ENCODE measurements around the gene TRIM44. TPM values are rescaled to one million over a fixed set of nuclear protein-coding genes. Genes with fewer than 3 reads are reported as not detected.

Gene TRIM44
- total RNA-seq, 1 donor from 2014 or later: 86.6 TPM

GRCh38 chr11:35804451-35805040 is 142.0 kb downstream of the TRIM44 start:
- no peaks in the 10 kb centered on the region for H3K27me3 Mint-ChIP-seq (ENCODE audit: low read depth)
- no peak for DNase-seq (ENCODE audit: low spot score in 2 of 2, unreplicated experiment in 2 of 2)
- peaks cover 3% of the 10 kb centered on the region for H3K4me1 Mint-ChIP-seq
- no peak overlapping the region for H3K4me3 Mint-ChIP-seq
- no peak overlapping the region for H3K27ac Mint-ChIP-seq
- H3K9me3 Mint-ChIP-seq: peaks cover 2% of the 10 kb centered on the region
- TF ChIP-seq CTCF (IDR thresholded peaks at IDR 0.05; ENCODE audit: unreplicated experiment): no peak
- H3K36me3 Mint-ChIP-seq: peaks cover 16% of the 10 kb centered on the region

GRCh38 chr11:35809561-35809960 is 147.0 kb downstream of the TRIM44 start:
- no peaks in the 10 kb centered on the region for H3K9me3 Mint-ChIP-seq
- H3K36me3 Mint-ChIP-seq: peaks cover 9% of the 10 kb centered on the region
- H3K27ac Mint-ChIP-seq: peak overlapping the region; percentile 56
- DNase-seq (ENCODE audit: low spot score in 2 of 2, unreplicated experiment in 2 of 2): no peak
- no peaks in the 10 kb centered on the region for H3K27me3 Mint-ChIP-seq (ENCODE audit: low read depth)
- peaks cover 27% of the 10 kb centered on the region for H3K4me1 Mint-ChIP-seq
- no peak overlapping the region for H3K4me3 Mint-ChIP-seq
- TF ChIP-seq CTCF (IDR thresholded peaks at IDR 0.05; ENCODE audit: unreplicated experiment): no peak

- peak overlapping the region; percentile 56 for H3K27ac Mint-ChIP-seq
- no peak overlapping the region for H3K4me3 Mint-ChIP-seq
- DNase-seq (ENCODE audit: low spot score in 2 of 2, unreplicated experiment in 2 of 2): no peak
- H3K9me3 Mint-ChIP-seq: no peaks in the 10 kb centered on the region
- peaks cover 33% of the 10 kb centered on the region for H3K4me1 Mint-ChIP-seq
- H3K36me3 Mint-ChIP-seq: peaks cover 9% of the 10 kb centered on the region
- TF ChIP-seq CTCF (IDR thresholded peaks at IDR 0.05; ENCODE audit: unreplicated experiment): no peak
- H3K27me3 Mint-ChIP-seq (ENCODE audit: low read depth): no peaks in the 10 kb centered on the region
Measured at GRCh38 chr11:35810045-35810645, 147.6 kb downstream of the TRIM44 start.

GRCh38 chr11:35811783-35812182 is 149.2 kb downstream of the TRIM44 start:
- no peak for TF ChIP-seq CTCF (IDR thresholded peaks at IDR 0.05; ENCODE audit: unreplicated experiment)
- DNase-seq (ENCODE audit: low spot score in 2 of 2, unreplicated experiment in 2 of 2): no peak
- Mint-ChIP-seq H3K9me3 (no peaks in the 10 kb centered on the region), H3K27me3 (ENCODE audit: low read depth) (no peaks in the 10 kb centered on the region), H3K4me3 (no peak overlapping the region), H3K36me3 (peaks cover 11% of the 10 kb centered on the region), H3K27ac (peak overlapping the region; percentile 43), H3K4me1 (peaks cover 43% of the 10 kb centered on the region)

- peak overlapping the region; percentile 7 for H3K27ac Mint-ChIP-seq
Measured at GRCh38 chr11:35812828-35813227, 150.3 kb downstream of the TRIM44 start.

More at GRCh38 chr11:35812828-35813227, 150.3 kb downstream of the TRIM44 start:
- H3K9me3 Mint-ChIP-seq: peaks cover 7% of the 10 kb centered on the region
- TF ChIP-seq CTCF (IDR thresholded peaks at IDR 0.05; ENCODE audit: unreplicated experiment): no peak
- peaks cover 43% of the 10 kb centered on the region for H3K4me1 Mint-ChIP-seq
- DNase-seq (ENCODE audit: low spot score in 2 of 2, unreplicated experiment in 2 of 2): no peak
- H3K36me3 Mint-ChIP-seq: peaks cover 15% of the 10 kb centered on the region
- H3K27me3 Mint-ChIP-seq (ENCODE audit: low read depth): no peaks in the 10 kb centered on the region
- no peak overlapping the region for H3K4me3 Mint-ChIP-seq
